Measurements from ENCODE around the gene PUS1. TPM values are rescaled to one million over a fixed set of nuclear protein-coding genes. Genes with fewer than 3 reads are reported as not detected.
"Not testable (repeated sequence)": the region's sequence is repeated elsewhere in the genome, so short reads cannot be mapped to it uniquely, and the experiment has no call there.

PUS1 gene
- polyA plus RNA-seq, 1 experiment, result 11.4 TPM

- no peak for DNase-seq (ENCODE audit: low read depth, low spot score)
- ChIA-PET CTCF (no interaction called here), POLR2A (no interaction called here)
- Histone ChIP-seq H3K9me3 (ENCODE audit: control insufficient read depth, insufficient read depth, low read length) (no peaks in the 10 kb centered on the region; the same call in 1 of the 2 replicates), H3K27me3 (ENCODE audit: control insufficient read depth, insufficient read depth, low read length) (no peaks in the 10 kb centered on the region), H3K27ac (ENCODE audit: low read depth, low read length) (no peak overlapping the region), H3K4me3 (ENCODE audit: low read depth, low read length) (no peak overlapping the region)
- TF ChIP-seq CTCF (IDR thresholded peaks at IDR 0.05; ENCODE audit: low read depth, low read length), result no peak
Measured at GRCh38 chr12:131948166-131948712, 19.2 kb downstream of the PUS1 start.

- CTCF ChIA-PET, result interaction anchor here (0.9 kb wide), 1 partner anchor 152 kb away, joined by 3 read pairs; no protein-coding TSS in a partner anchor
- H3K27ac ChIP-seq (ENCODE audit: low read depth, low read length); H3K27me3 ChIP-seq (ENCODE audit: control insufficient read depth, insufficient read depth, low read length); DNase-seq (ENCODE audit: low read depth, low spot score); H3K9me3 ChIP-seq (ENCODE audit: control insufficient read depth, insufficient read depth, low read length): not testable (repeated sequence)
- POLR2A ChIA-PET, result interaction anchor here (1.0 kb wide), 1 partner anchor 19 kb away, joined by 3 read pairs; no protein-coding TSS in a partner anchor
- H3K4me3 ChIP-seq (ENCODE audit: low read depth, low read length), result peak overlapping the region; percentile 67
Measured at GRCh38 chr12:131948713-131949430, 19.8 kb downstream of the PUS1 start.

- Histone ChIP-seq H3K4me3 (ENCODE audit: low read depth, low read length) (peak within 1 kb of the TSS; percentile 81), H3K27ac (ENCODE audit: low read depth, low read length) (no peak within 1 kb of the TSS), H3K9me3 (ENCODE audit: control insufficient read depth, insufficient read depth, low read length) (no peaks in the 10 kb centered on the region; the same call in 1 of the 2 replicates), H3K27me3 (ENCODE audit: control insufficient read depth, insufficient read depth, low read length) (no peaks in the 10 kb centered on the region)
- DNase-seq (ENCODE audit: low read depth, low spot score), result peak; percentile 71
- POLR2A ChIA-PET, result interaction anchor here (1.0 kb wide), 1 partner anchor 20 kb away, joined by 3 read pairs; no protein-coding TSS in a partner anchor
- CTCF ChIA-PET, result interaction anchor here (0.6 to 0.9 kb wide), 2 partner anchors 88 to 153 kb away, joined by 3 read pairs; no protein-coding TSS in a partner anchor
- no peak for TF ChIP-seq CTCF (IDR thresholded peaks at IDR 0.05; ENCODE audit: low read depth, low read length)
Measured at GRCh38 chr12:131949431-131950181, 20.5 kb downstream of the PUS1 start, which contains the start of gene EP400. Gene EP400 (plus strand): TSS chr12:131949942. CDS start chr12:131960620, 10,678 bp downstream.

GRCh38 chr12:131950182-131950913 is 21.3 kb downstream of the PUS1 start:
- no peak for TF ChIP-seq CTCF (IDR thresholded peaks at IDR 0.05; ENCODE audit: low read depth, low read length)
- H3K4me3 ChIP-seq (ENCODE audit: low read depth, low read length), result peak overlapping the region; percentile 81
- ChIA-PET CTCF (interaction anchor here (0.5 to 0.6 kb wide), 2 partner anchors 89 kb away, joined by 3 read pairs; no protein-coding TSS in a partner anchor), POLR2A (interaction anchor here (1.0 kb wide), 1 partner anchor 20 kb away, joined by 3 read pairs; no protein-coding TSS in a partner anchor)
- no peak for DNase-seq (ENCODE audit: low read depth, low spot score)
- H3K9me3 ChIP-seq (ENCODE audit: control insufficient read depth, insufficient read depth, low read length), result no peaks in the 10 kb centered on the region; the same call in 1 of the 2 replicates
- no peak overlapping the region for H3K27ac ChIP-seq (ENCODE audit: low read depth, low read length)
- no peaks in the 10 kb centered on the region for H3K27me3 ChIP-seq (ENCODE audit: control insufficient read depth, insufficient read depth, low read length)

GRCh38 chr12:131953810-131954209 is 24.7 kb downstream of the PUS1 start:
- H3K27ac ChIP-seq (ENCODE audit: low read depth, low read length); H3K4me3 ChIP-seq (ENCODE audit: low read depth, low read length); CTCF ChIA-PET; DNase-seq (ENCODE audit: low read depth, low spot score); POLR2A ChIA-PET; H3K9me3 ChIP-seq (ENCODE audit: control insufficient read depth, insufficient read depth, low read length); H3K27me3 ChIP-seq (ENCODE audit: control insufficient read depth, insufficient read depth, low read length): not testable (repeated sequence)

- DNase-seq (ENCODE audit: low read depth, low spot score); CTCF ChIA-PET; POLR2A ChIA-PET: not testable (repeated sequence)
Measured at GRCh38 chr12:131954460-131954859, 25.4 kb downstream of the PUS1 start.

More at GRCh38 chr12:131954460-131954859, 25.4 kb downstream of the PUS1 start:
- H3K4me3 ChIP-seq (ENCODE audit: low read depth, low read length); H3K9me3 ChIP-seq (ENCODE audit: control insufficient read depth, insufficient read depth, low read length); H3K27me3 ChIP-seq (ENCODE audit: control insufficient read depth, insufficient read depth, low read length); H3K27ac ChIP-seq (ENCODE audit: low read depth, low read length): not testable (repeated sequence)
